GM19324 (cell line): ENCODE results near the gene SAP30BP.

ENCODE experiments used
- ATAC-seq: cut with Tn5 transposase; IDR thresholded peaks from one replicate; pipeline ENCODE4 v1.9.1; 2021; ENCODE audit warnings: mild to moderate bottlenecking, moderate library complexity; ENCODE audit not compliant: unreplicated experiment, low FRiP score

Gene SAP30BP

GRCh38 chr17:75645889-75646637 lies 21.1 kb upstream of the SAP30BP start:
- peak; percentile 75 for ATAC-seq

DNA sequence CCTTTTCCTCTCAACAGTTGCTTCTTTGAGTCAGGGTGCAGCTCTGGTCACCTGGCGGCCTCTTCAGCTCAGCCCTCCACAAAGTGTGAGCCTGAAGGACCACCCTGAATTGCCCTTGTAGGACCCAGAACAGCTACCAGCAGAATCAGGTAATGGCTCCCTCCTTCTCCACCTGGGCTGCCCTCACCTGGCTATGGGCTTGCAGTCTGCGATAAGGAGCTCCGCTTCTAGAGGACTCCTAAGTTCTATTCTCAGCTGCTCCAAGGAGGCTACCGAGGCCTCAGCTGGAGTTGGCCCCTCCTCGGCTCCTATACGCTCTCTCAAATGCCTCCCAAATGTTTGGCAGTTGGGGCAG lies 20.5 kb upstream of the SAP30BP start:
- peak; percentile 17 for ATAC-seq

- no peak for ATAC-seq
These were observed 20.1 kb upstream of the SAP30BP start for GRCh38 chr17:75647061-75647460.

GRCh38 chr17:75647921-75648320 lies 19.2 kb upstream of the SAP30BP start:
- ATAC-seq: no peak

DNA sequence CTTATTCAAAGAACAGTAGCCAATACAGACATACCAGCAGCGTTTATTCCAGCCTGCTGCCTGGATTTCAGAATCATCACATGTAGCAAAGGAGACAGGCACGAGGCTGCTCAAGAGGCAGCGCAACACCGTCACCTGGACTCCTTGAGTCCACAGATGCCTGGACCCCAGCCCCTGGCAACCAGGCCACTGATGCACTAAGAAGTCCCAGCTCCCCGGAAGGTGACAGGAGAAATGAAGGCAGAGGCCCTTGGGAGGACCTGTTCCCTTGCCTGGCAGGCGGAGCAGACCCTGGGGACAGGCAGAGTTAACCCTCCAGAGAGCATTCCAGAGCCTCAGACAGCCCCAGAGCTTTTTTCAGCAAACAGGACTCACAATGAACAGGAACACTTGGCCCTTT lies 17.5 kb upstream of the SAP30BP start:
- no peak for ATAC-seq

DNA sequence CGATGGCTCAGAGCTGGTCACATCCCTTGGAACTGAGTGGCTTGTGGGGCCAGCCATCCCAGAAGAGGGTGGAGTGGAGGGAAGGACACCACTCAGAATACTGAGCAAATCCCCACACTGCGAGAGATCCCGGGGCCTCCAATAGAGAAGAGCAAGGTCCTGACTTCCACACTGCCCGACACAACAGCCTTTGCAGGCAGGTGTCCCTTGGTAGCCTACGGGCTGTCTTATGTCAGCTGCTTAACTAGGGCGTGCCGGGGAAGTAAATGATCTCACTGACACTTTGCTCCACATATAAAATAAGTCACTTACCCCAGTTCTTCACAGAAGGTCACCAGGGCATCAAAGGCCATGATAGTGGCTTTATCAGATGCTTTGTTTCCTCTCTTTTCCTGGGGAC lies 16.3 kb upstream of the SAP30BP start:
- ATAC-seq: no peak

- no peak for ATAC-seq
These were observed 14.8 kb upstream of the SAP30BP start for GRCh38 chr17:75652341-75652740.

GRCh38 chr17:75652934-75653549 lies 14.1 kb upstream of the SAP30BP start:
- no peak for ATAC-seq

GRCh38 chr17:75654176-75654575 lies 13.0 kb upstream of the SAP30BP start:
- no peak for ATAC-seq

DNA sequence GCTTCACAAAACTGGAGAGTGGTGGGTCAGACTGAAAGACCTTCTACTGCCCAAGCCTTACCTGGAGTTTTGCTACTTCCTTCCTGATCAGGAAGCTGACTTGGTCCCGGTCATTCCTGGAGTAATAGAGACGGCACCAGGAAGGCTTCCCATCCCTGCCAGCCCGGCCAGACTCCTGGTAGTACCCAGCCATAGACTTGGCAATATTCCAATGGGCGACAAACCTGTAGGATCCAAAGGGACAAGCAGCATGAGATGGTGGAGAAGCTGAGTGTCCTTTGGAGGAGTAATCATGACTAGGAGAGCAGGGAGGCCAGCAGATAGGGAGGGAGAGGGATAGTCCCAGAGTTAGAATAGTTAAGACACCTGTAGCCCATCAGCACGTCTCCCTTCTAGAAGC lies 8.9 kb upstream of the SAP30BP start:
- no peak for ATAC-seq

DNA sequence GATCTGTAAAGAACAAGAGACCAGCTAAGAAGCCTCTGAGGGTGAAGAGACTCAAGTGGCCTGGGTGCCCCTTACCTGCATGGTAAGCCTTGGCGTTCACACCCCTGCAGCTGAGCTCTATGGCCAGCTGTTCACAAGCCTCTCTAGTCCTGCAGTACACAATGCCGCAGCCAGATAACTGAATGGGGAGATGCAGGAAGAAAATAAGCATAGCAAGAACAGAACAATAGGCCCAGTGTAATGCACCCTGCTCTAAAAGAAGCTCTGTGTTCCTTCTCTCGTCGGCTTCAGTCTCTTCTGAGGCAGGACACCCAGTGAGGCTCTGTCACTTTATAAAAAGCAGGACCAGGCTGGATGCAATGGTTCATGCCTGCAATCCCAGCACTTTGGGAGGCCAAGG lies 5.6 kb upstream of the SAP30BP start:
- ATAC-seq: no peak

DNA sequence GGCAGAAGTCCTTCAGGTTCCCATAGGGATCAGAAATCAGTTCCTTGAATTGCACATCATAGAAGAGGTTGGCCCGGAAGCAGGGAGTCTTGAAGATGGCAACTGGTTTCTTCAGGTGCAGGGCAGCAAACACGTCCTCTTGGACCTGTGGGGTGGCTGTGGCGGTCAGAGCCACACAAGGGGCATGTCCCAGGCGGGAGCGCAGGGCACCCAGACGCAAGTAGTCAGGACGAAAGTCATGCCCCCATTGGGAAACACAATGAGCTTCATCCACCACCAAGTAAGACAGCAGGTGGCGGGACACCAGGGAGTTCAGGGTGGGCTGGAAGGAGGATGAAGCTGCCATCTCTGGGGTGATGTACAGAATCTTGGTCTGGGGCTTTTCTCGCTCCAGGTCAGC lies 4.6 kb upstream of the SAP30BP start:
- no peak for ATAC-seq

DNA sequence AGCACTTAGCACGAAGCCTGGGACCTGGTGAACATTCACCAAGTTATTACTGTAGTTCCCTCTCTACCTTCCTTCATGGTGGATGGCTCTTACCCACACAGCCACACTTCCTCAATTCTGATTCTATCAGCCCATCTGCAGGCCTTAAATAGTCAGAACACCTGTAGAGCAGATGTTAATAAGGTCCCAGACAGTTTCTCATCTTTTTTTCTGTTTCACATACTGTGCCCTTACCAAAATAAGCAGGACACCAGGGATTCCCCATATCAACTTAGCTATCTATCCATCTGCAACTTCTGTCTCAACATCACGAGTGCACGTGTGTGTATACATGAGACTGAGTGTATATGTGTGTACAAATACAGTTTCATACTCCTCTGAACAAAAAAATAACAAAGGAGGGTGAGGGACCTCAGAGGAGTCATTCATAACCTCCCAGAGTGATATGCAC lies 3.0 kb upstream of the SAP30BP start:
- ATAC-seq: peak; percentile 51

DNA sequence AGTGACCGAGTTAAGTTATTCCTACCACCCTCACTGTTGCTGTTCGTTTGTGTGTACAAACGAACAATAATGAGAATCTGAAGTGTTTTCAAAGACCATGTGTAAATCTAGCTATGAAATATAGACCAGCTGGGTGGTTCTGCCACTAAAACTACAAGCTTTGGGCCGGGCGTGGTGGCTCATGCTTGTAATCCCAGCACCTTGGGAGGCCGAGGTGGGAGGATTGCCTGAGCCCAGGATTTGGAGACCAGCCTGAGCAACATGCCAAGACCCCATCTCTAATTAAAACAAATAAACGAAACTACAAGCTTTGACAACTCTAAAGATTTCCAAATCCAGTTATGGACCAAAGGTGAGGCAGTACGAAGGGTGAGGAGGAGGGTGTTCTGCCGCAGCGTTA lies 1.2 kb upstream of the SAP30BP start:
- ATAC-seq: no peak

DNA sequence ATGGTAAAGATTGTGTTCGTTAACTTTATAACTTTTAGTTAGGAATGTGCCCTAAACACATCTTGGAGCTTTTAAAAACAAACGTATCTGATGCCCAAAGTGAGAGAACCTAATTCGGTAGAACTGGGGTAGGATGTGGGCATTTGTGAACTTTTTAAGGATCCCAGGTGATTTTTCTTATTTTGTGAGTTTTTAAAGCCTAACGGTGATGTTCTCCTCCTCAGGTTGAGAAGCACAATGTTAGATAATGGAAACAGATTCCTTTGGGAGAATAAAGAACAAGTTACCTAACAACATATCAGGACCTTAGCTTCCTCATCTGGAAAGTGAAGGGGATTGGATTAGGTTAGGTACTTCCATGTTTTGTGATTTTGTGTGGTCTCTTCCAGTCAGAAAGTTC lies 687 bp downstream of the SAP30BP start:
- no peak for ATAC-seq

DNA sequence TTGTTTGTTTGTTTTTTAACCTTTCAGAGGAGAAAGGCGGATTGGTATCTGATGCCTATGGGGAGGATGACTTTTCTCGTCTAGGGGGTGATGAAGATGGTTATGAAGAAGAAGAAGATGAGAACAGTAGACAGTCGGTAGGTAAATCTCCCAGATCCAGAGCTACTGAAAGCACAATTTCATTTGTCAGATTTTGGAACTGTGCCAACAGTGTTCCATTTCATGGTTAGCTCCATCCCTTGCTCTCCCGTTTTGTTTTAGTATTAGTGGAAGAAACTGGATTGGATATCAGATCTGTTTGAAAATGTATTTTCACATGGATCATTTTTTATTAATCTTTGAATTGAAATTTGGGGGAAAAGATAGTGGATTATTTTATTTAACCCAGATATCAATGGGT lies 1.4 kb downstream of the SAP30BP start:
- ATAC-seq: no peak

GRCh38 chr17:75670868-75671267 lies 3.7 kb downstream of the SAP30BP start:
- ATAC-seq: no peak

- no peak for ATAC-seq
These were observed 4.9 kb downstream of the SAP30BP start for GRCh38 chr17:75672011-75672410.

DNA sequence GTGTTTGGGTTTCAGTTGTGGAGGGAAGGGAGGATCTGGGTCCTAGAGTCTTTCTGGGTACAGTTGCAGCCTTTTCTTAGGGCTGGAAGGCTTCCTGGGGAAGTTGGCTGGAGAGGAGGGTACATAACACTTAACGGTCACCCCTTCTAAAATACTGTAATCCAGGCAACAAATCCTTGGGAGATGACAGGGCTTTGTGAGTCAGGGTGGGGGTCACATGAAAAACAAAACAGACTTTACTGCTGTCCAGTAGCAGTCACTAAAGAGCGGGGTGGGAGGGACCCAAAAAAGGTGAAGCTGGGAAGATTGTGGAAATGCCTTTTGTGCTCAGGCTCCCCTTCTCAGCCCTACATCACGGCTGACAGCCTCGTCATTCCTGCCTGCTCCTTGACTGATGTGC lies 6.3 kb downstream of the SAP30BP start:
- ATAC-seq: no peak

GRCh38 chr17:75676461-75676860 lies 9.3 kb downstream of the SAP30BP start:
- no peak for ATAC-seq

- ATAC-seq: no peak
These were observed 12.6 kb downstream of the SAP30BP start for GRCh38 chr17:75679706-75680211.

DNA sequence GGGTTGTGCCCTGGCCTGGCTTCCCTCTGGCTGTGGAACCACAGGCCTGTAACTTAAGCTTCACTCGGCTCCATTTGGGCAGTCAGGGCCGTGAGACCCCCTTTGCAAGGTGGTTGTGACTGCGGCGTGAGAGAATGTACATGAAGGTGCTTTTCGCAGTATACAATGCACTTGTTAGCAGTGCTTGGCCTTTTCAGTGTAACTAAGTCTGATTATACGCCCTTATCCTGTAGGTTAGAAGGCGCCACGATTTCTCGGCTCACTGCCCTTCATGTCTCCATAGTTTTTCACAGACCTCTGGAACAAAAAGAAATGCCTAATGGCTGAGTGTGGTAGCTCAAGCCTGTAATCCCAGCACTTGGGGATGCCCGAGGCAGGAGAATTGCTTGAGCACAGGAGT lies 13.3 kb downstream of the SAP30BP start:
- ATAC-seq: no peak
